Activated gamma-delta T cell treated with Interleukin-2 at 50 U/mL for 16 hours (primary cell): ENCODE data around the gene CHML.

Experiments
- DNase-seq: peaks from one replicate; pipeline ENCODE4 v3.0.0-alpha.2; 2020

CHML gene

DNA sequence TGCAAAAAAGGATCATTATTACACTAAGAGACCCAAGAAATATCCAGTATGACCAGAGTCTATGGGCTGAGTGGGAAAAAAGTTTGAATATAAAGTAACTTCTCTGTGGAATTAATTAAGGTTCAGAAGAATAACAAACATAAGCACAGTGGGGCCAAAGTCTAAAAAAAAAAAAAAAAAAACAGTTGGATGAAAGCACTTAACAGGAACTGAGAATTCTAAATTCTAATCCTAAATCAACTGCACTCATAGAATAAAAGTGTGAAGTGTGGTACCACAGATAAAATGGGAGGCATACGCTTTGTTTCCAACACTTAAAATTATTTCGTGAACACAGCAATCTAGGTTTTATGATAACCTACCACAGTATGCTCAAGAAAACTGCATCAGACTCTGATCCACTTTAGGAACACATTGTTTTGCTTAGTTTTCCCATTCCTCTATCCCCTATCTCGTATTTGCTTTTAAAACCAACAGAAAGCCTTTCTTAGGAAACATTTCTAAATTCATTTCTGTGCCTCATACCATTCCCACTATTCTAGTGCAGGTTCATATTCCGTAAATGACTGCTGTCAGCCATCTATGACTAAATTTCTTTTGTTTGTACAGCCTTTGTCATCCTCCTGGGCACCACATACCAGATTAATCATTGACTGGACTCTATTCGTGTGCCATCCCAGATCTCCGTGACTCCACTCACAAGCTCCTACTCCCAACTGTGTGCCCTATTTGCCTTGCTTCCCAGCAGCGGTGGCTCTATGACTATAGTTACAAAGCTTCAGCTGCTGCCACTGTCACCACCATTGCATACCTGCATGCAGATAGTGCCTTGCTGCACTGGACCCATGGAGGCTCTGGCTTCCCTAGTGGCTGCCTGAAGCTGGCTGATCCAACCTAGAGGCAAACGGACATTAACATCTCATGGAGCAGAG lies 24.9 kb downstream of the CHML start:
- no peak for DNase-seq

DNA sequence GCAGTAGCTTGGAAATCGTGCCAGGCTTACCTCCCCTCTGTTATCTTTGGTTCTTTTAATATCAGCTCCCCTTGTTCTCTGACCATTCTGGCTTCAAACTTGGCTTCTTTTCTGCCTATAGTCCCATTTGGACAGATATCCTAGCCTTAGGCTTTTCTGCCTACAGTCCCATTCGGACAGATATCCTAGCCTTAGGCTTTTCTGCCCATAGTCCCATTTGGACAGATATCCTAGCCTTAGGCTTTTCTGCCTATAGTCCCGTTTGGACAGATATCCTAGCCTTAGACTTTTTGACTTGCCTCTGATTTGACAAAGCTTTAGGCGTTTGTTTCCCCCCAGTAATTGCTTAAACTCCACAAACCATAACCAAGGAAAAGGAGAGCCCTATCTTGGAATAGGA lies 25.6 kb downstream of the CHML start:
- DNase-seq = no peak

DNA sequence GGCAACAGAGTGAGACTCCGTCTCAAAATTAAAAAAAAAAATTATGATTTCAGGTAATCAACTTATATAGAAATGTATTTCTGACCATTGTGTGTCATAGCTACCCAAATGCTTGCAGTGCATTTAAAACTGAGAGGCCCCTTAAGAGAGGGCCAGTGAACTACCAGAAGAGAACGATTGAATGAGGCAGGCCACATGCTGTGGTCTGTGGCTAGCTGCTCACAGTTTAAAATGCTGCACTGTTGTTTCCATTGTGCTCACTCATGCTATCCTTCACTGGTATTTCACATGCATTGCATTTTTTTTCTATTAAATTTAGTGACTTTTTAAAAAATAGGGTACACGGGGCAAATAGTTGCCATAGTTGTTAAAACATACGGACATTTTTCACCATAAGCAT lies 26.0 kb downstream of the CHML start:
- no peak for DNase-seq

DNA sequence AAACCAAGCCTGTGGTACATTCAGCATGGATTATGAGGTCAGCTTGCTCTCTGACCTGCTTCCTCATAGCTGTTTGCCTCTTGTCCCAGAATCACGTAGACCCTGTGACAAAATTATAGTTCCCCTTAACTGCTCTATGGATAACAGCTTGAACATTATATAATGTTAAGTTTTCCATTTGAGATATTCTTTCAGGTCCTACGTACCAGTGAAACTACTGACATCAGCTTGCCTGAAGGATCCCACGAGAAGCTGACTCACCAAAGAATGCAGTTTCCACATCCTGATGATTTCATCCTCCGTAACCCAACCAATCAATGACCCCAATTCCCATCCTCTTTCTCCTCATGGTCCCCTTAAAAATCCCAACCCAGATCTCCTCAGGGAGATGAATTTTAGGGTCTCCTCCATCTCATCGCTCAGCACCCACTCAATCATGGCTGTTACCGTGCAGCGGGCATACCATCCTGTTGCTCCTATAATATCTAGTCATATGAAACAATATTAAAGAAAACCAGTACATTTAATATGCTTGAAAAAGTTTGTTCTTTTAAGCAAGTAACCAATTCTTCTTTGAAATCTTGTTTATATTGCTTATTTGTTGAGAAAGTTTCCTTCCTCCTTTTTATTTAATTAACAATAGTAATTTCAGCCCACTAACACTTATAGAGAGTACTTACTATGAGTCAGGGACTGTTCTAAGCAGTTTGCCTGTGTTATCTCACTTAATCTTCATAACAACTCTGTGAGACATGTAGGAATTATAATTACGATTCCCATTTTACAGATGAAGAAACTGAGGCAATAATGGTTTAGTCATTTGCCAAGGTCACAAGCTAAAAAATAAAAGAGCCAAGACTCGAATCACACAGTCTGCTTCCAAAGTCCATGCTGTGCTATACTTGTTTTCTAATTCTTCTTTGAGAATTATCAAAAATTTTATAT lies 27.4 kb downstream of the CHML start:
- no peak for DNase-seq

DNA sequence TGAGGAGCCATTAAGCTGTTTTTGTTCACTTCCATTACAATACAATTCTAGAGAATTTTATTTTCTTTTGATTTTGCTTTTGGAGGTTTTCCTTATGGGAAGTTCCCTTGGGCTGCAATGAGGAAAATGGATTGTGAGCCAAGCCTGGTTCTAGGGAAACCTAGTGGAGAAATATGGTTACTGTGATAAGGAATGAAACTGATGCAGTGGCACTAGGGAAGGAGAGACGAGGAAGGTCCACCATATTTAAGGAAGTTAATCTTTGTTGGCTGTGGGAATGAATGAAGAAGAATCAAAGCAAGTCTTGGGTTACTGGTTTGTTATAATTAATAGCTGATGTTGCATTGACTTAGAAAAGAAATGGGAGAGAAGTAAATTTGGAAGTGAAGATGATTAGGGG lies 28.4 kb downstream of the CHML start:
- DNase-seq = no peak

DNA sequence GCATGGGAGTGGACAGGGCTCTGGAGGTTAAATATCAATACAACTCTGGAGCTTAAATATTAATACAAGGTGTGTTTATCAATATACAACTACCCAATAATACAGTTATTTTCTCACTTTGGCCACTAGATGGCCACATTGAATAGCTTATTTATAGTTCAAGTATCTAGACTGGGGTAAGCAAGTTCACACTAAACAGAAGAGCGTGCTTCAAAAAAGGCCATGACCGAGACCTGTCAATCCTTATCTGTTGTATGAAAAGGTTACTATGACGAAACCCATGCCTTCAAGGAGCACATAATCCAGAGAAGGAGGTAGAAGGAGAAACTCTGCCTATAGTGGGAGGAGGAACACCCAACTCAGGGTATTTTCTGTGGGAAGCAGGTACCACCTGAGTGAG lies 29.1 kb downstream of the CHML start:
- no peak for DNase-seq

DNA sequence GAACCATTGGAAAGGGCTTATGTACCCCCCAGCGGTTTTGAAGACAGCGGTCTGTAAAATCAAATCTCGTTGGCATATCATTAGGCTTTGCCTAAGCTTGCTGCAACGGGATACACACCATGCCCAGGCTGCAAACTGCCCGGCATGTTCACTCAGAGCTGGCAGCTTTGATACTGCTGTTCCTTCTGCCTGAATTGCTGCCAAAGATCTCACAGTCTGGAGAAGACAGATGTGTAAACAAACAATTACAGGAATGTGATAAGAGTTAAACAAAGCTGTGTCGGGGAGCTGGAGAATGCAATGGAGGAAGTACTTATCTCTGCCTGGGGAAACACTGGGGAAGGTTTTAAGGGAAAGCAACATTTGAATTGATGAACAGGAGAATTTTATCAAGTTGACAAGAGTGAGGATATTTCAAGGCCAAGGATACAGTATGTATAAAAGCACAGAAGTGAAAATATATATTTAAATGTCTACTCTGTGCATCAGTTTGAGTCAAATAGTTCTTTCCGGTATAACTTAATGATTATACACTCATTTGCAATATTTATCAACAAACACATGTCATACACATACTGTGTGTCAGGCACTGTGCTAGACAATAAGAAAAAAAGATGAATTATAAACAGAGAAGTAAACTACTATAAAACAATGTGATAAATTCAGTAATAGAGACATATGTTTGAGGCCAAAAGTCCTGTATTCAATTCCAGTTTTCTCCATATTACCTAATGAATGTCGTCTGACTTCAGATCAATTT lies 29.9 kb downstream of the CHML start:
- no peak for DNase-seq

DNA sequence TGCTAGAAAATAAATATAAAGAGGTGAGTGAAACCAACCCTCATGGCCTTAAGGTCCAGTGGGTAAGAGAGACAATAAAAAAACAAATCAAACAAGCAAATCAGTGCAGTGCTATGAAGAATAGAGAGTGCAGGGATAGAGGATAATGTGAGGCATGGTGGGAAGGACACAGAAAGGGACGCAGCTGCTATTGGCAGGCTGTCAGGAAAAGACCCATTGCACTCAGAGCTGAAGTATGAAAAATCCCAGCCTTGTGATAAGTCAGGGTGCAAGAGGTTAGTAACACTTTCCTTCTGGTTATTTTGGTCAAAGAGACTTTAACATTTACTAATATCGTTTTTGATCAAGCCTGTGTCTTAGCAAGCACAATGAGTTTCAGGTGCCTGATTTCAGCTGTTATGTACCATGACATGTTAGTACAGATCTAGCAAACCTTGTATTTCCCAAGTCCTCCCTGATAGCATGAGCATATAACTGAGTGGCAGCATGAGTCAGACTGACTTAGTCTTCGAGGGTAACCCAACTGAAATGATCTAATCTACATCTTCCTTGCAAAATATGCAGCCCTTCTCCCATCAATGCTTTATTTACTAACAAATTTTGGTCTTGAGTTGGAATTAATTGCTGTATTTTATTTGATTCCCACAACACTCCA lies 31.7 kb downstream of the CHML start:
- no peak for DNase-seq

DNA sequence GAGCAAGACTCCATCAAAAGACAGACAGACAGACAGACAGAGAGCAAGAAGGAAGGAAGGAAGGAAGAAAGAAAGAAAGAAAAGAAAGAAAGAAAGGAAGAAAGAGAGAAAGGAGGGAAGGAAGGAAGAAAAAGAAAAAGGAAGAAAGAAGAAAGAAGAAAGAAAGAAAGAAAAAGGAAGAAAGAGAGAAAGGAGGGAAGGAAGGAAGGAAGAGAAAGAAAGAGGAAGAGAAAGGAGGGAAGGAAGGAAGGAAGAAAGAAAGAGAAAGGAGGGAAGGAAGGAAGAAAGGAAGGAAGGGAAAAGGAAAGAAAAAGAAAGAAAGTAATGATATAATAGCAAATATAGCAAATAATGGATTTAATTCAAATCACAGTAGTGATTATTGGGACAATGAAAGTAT lies 32.7 kb downstream of the CHML start:
- no peak for DNase-seq

DNA sequence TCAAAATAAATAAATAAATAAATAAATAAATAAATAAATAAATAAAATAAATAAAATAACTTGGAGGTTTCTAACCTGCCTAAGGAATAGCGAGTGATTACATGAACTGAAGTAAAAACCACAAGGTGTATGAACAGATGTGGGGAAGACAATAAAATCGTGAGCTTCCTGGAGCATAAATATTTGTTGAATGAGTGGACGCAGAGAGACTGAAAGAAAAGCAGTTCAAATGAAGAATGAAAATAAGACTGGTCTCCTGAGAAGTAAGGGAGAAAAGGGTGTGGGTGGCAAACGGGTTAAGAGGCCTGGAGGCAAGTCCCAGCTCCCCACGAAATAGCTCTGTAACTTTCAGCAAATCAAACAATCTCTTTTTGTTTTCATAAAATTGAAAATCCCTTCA lies 33.6 kb downstream of the CHML start:
- no peak for DNase-seq

DNA sequence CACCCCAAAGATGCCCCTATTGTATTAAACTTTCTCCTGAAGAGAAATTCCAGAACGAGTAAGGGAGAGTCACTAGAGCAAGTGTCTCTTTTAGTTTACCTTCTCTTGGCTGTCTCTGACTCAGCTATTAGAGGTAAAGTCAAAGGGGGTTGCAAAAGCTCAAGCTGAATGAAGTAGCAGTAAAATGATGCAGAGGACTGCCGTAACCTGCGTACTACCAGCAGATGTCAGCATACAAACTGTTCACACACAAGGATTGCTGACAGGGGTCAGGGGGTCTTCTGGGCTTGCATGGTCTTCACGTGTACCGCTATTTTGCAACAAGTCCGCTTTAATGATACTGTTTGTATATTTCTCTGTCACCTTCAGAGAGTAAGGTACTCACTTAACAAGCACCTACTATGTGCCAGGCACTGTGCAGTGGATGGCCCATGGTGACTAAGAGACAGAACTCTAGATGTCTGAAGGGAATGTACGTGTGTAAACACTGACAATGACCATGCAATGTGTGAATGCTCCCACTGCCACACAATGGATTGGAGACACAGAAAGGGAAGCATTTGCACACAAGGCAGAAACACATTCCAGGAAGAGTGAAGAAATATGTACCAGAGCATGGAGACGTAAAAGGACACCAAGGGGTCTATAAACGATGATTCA lies 34.9 kb downstream of the CHML start:
- no peak for DNase-seq

DNA sequence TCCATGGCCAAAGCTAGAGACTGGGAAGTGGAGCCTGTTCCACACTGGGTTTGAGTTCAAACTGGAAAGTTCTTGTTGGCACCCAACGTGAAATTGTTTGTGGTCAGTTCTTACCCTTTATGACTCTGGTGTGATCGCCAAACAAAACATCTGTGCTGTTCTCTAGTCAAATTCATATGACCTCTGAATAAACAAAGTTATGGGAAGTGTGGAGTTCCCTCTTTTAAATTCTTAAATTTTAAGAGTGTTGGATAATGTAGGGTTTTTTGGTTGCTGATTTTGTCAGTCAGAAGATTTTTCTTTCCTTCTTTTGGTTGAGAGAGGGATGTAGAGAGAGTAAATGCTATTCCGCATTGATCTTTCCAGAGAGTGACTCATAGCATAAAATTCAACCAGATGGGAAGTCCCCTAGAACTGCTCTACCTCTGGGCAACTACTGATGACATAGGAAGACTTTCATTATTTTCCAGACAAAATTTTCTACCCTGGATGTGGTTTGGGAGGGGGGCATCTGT lies 36.4 kb downstream of the CHML start:
- no peak for DNase-seq

DNA sequence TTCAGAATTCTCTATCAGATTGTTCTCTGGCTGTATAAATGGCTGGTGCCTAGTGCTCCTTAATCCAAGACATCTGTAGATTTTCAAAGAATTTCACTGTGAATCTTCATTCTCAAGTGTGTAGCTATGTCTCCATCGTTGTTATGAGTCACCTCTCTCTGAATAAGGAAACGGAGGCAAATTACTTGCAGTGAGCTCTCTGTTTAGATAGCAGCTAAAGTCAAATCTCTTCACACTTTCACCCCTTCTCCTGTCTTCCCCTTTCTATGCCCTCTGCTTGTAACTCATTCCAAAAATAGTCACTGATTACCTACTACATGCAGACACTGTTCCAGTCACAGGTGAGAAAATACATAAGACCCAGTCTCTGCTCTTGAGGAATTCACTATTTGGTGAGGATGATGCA lies 39.7 kb downstream of the CHML start:
- DNase-seq = no peak

DNA sequence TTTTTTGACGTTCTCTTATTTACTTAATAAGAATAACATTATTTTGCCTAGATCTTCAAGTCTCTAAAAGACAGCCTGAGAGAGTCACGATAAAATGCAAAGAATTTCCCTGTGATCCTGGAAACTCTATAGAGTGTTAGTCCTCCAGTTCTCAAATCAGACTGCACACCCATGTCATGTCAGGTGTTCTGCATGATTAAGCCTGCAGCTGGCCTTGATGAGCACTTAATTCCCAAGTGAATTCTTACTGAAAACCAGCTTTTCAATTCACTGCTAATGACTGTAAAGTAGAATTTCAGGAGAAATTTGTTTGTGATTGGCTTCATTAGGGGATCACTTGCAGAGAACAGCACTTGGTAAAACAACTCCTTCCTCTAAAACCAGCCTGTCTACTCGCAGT lies 41.9 kb downstream of the CHML start:
- DNase-seq = no peak

DNA sequence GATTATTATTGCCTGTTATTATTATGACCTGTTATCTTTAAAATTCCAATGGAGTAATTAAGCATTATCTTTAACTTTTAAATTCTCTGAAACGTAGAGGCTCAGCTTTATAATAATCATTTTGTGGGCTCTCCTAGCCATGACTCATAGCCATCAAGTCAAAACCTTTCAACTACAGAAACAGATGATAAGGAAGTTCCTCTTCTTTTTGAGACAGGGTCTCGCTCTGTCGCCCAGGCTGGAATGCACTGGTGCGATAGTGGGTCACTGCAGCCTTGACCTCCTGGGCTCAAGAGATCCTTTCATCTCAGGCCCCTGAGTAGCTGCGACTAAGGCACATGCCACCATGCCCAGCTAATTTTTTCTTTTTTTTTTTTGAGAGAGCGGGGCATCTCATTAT lies 43.5 kb downstream of the CHML start:
- no peak for DNase-seq

DNA sequence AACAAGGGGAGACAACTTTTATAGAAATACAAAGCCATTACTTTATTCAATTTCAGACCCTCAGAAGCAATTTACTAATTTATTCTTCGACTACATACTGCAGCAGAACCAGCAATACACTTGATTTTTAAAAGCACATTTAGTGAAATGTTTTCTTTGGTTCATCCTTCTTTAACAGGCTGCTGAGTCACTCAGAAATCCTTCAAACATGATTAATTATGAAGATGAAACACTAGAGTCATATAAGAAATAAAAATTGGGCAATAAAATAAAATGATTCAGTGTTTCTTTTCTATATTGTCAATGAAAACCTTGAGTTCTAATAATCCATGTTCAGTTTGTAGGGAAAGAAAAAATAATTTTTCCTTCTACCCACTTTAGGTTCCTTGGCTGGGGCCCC lies 47.0 kb downstream of the CHML start:
- no peak for DNase-seq

DNA sequence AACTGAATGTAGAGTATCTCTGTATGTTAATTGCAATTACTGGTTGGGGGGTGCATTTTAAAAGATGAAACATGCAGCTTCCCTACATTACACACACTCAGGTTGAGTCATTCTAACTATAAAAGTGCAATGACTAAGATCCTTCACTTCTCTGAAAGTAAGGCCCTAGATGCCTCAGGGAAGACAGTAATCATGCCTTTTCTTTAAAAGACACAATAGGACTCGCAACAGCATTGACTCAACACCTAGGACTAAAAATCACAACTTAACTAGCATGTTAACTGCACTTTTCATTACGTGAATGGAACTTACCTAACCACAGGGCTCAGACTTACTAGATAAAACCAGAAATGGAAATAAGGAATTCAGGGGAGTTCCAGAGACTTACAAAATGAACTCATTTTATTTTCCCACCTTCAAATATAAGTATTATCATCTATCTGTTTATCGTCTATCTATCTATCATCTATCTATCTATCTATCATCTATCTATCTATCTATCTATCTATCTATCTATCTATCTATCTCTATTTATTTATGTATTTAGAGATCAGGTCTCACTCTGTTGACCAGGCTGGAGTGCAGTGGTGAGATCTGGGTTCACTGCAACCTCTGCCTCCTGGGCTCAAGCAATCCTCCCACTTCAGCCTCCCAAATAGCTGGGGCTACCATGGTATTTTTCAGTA lies 47.8 kb downstream of the CHML start:
- DNase-seq = no peak

DNA sequence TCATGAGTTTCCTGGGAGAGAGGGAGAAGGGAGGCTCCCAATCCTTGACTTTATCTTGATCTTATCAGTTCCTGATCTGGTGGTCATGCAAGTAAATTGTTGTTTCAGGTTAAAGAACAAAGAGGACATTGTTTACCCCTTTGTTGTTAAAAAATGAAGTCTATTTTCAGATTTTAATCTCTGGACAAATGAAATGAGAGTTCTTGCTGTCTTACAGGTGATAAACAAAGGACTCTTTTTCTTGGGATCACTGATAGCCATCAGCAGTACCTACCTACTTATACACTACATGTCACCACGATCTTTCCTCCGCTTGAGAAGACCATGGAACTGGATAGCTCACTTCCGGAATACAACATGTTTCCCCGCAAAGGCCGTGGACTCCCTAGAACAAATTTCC lies 48.4 kb downstream of the CHML start:
- DNase-seq = no peak

DNA sequence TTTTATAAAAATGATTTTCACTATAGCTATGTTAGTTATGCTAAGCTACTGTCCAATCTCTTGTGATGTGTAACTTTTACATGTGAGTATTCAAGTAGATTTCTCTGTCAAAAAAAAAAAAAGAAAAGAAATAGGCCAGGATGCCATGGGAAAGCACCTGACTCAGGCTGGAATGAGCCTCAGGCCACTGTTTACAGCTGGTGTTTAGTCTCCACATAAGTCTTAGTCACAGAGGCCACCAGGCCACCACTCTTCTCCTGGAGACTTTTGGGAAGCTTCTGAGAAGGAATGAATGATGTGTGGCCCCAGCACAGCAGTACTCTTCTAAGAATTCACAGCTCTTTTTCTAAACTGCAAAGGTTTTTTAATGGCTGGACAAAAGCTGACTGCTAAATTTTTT lies 48.9 kb downstream of the CHML start:
- no peak for DNase-seq

DNA sequence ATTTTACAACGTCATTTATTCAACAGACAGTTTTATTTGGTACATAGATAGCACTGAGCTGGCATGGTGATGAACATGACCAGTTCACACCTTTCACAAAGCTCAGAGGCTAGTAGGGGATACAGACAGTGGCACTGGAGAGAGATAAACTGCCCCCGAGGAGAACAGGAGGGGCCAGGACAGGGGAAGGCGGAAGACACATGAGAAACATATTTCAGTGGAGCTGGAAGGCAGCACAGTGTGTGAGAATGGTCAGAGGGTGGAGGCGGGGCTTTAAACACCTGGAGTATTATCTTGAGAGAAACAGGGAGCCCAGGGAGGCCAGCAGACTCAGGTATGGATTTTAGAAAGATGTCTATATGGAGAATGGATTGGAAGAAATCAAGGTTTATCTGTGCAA lies 49.5 kb downstream of the CHML start:
- DNase-seq = no peak
